GM12873 (cell line): Measurements from ENCODE around the gene PIK3R5.
A peak's percentile ranks its signal among the peaks of the same experiment; 100 is the strongest.

ENCODE experiments used
- TF ChIP-seq, protein P1 (sequence below): IDR thresholded peaks from 2 replicates; pipeline ENCODE4 v1.5.1; 2012; ENCODE audit warnings: low read depth, mild to moderate bottlenecking, moderate library complexity, low read length, control low read depth; ENCODE audit not compliant: insufficient read depth; ENCODE audit errors: missing control alignments

Gene PIK3R5

DNA sequence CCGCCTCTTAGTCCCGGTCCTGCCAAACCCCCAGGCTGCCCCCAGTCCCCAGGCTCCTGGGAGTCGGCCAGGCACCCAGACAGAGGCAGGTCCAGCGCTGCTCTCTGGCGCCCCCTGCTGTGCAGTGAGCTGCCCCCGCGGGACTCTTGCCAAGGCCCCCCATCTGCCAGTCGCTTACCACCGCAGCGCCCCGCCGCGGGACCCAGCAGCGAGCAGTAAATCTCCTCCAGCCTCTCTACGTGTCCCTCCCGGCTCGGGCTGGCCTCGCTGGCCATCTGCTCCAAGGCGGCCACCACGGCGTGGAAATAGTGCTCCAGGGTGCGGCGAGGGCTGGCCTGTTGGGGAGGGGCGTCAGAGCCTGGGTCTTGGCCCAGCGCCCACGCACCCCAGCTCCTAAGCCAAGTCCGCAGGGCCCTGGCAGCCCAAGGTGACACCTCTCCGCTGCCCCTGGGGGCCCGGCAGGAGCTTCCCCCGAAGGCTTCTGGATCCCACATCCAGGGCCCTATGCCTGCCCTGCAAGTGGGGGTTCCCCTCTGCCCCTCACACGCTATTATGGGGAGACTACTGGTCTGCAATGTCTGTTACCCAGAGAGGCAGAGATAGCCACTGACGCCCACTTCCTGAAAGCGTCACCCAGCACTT lies 132.7 kb downstream of the PIK3R5 start:
- TF ChIP-seq, protein P1, sequence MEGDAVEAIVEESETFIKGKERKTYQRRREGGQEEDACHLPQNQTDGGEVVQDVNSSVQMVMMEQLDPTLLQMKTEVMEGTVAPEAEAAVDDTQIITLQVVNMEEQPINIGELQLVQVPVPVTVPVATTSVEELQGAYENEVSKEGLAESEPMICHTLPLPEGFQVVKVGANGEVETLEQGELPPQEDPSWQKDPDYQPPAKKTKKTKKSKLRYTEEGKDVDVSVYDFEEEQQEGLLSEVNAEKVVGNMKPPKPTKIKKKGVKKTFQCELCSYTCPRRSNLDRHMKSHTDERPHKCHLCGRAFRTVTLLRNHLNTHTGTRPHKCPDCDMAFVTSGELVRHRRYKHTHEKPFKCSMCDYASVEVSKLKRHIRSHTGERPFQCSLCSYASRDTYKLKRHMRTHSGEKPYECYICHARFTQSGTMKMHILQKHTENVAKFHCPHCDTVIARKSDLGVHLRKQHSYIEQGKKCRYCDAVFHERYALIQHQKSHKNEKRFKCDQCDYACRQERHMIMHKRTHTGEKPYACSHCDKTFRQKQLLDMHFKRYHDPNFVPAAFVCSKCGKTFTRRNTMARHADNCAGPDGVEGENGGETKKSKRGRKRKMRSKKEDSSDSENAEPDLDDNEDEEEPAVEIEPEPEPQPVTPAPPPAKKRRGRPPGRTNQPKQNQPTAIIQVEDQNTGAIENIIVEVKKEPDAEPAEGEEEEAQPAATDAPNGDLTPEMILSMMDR, result peak; percentile 67

DNA sequence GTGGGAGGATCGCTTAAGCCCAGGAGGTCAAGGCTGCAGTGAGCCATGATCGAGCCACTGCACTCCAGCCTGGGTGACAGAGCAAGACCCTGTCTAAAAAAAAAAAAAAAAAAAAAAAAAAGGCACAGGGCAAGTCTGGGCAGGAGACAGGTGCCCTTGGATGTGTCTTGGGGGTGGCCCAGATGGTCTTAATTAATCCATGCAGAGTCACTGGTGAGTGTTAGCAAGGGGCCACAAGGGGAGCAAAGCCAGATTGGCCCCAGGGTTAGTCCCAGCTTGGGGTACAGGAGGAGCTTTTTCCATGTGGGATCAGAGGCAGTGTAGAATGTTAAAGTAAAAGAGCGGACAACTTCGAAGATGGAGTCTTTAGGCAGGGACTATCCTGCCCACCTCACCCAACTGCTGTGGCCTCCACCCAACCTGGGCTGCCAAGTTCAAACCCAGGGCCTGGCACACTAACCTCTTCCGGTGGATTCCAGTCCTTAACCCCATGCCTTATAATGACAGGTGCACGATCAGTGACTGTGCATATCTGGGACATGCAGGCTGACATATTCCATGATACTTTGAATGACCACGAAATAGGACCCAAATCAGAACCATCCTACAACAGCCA lies 134.2 kb downstream of the PIK3R5 start:
- TF ChIP-seq, protein P1, result no peak

DNA sequence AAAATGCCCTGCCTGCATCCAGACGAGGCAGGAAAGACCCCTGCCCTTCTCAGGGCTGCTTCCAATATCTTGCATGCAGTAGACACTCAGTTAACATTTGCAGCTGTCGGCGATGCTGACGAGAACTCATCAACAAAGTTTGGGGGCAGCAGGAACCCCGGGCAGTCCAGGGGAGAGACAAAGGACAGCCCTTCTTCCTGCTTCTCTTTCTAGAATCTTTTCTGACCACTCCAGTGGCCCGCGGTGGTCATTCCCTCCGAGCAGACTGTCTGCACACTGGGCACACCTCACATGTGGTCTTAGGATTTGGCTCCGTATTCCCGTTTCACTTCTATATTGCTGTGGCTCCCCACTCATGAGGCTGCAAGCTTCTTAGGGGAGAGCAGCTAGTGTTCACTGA lies 135.4 kb downstream of the PIK3R5 start:
- TF ChIP-seq, protein P1, result no peak

DNA sequence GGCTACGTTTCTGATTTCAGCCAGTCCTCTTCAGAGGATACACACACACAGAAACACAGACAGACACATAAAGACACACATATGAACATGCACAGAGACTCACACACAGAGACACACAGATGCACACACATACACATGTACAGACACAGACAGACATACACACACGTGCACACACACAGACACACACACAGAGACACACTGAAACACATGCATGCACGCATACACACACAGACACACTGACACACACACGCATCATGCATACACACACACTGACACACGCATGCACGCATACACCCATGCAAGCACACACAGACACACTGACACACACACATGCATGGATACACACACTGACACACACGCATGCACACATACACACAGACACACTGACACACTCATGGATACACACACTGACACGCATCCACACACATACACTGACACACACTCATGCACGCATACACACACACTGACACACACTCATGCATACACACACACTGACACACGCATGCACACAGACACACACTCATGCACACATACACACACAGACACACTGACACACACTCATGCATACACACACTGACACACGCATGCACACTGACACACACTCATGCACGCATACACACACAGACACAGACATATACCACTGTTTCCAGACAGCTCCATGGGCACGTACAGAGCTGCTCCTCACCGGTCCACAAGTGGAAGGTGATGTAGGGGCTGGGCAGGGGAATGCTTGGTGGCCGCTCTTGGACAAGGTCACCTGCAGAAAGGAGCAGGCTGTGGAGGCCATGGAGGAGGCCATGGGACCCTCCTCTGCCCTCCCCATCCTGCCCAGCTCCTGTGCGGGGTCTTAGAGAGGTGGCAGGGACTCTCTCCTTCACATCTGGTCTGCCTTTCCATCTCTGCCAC lies 136.2 kb downstream of the PIK3R5 start:
- TF ChIP-seq, protein P1, result no peak
